Activated T-cell treated with anti-CD3 and anti-CD28 coated beads, Interleukin-2, amount 50 U/mL, for 48 hours (primary cell): ENCODE results near the gene FURIN.
"Not testable (repeated sequence)": the region's sequence is repeated elsewhere in the genome, so short reads cannot be mapped to it uniquely, and the experiment has no call there.

Source experiments
- DNase-seq, 2 experiments: peaks; one replicate each; pipeline ENCODE4 v3.0.0-alpha.2; 2020

FURIN gene

DNA sequence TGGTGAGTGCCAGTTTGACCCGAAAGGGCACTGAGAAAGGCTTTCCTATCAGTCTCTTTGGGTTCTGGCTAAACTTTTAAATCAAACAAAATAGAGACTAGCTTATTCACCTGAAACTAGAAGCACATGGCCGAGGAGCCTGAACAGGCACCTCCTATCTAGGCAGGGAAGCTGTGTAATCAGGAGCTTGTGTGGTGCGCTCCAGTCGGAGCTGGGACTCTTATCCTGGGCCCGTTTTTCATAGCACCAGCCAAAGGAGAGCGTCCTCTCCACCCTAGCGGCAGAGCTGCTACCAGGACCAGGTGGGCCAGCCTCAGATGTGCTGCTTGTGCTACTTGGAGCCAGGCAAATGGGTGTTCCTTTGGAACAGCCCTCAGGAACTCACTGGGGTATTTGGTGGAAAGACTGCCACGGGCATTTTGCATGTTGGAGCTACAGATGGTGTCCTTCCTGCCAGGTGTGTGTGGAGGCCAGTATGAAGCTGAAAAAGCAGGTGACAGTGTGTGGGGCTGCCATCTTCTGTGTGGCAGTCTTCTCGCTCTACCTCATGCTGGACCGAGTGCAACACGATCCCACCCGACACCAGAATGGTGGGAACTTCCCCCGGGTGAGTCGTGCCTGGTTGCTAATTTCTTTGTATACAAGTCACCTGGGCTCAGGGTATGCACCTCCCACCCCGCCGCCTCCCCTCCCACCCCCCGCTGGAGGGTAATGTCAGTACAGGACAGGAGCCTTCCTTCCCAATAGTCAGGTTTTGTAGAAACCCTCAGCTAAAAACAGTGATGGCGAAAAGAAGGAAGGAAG lies 35.5 kb downstream of the FURIN start:
- DNase-seq, result no peak

GRCh38 chr15:90904746-90905145 lies 36.4 kb downstream of the FURIN start:
- no peak for DNase-seq

DNA sequence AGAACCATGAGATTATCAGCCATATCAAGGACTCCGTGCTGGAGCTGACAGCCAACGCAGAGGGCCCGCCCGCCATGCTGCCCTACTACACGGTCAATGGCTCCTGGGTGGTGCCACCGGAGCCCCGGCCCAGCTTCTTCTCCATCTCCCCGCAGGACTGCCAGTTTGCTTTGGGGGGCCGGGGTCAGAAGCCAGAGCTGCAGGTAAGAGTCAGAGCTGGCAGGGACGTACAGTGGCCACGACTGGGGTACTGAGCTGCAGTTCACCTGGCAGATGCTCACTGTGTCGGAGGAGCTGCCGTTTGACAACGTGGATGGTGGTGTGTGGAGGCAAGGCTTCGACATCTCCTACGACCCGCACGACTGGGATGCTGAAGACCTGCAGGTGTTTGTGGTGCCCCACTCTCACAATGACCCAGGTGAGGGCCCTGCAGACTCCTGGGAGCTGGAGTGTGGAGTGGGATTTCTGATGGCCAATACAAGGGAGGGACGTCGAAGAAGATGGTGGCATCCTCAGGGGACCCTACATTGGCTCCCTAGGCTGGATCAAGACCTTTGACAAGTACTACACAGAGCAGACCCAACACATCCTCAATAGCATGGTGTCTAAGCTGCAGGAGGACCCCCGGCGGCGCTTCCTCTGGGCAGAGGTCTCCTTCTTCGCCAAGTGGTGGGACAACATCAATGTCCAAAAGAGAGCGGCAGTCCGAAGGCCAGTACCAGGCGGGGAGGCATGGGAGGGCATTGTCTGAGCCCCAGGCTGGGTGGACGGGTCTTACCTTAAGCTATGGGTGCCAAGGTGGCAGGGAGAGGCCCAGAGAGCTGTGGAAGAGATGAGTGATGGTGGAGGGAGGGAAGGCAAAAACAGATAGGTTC lies 37.2 kb downstream of the FURIN start:
- no peak for DNase-seq

- DNase-seq, result no peak
Observed at GRCh38 chr15:90906181-90906849, 37.9 kb downstream of the FURIN start.

GRCh38 chr15:90907051-90907660 lies 38.8 kb downstream of the FURIN start:
- no peak for DNase-seq

GRCh38 chr15:90907838-90908507 lies 39.6 kb downstream of the FURIN start:
- no peak for DNase-seq

DNA sequence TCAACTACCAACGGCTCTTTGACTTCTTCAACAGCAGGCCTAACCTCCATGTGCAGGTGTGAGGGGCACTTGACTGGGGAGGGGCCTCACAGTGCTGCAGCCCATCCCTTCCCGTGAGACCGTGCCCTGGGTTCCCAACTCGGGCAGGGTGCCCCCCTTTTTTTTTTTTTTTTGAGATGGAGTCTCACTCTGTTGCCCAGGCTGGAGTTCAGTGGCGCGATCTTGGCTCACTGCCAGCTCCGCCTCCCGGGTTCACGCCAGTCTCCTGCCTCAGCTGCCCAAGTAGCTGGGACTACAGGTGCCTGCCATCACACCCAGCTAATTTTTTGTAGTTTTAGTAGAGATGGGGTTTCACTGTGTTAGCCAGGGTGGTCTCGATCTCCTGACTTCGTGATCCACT lies 41.1 kb downstream of the FURIN start:
- DNase-seq, result not testable (repeated sequence)

GRCh38 chr15:90909976-90910375 lies 41.6 kb downstream of the FURIN start:
- no peak for DNase-seq

- DNase-seq, result no peak
Observed at GRCh38 chr15:90910441-90911301, 42.3 kb downstream of the FURIN start.

DNA sequence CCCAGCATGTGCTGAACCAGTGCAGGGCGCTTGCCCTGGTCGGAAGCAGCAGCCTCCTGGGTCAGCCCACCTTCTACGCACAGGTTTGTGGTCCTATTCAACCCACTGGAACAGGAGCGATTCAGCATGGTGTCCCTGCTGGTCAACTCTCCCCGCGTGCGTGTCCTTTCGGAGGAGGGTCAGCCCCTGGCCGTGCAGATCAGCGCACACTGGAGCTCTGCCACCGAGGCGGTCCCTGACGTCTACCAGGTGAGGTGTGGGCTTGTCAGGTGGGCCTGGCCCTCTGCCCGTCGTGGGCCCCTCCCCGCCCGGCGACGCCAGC lies 42.9 kb downstream of the FURIN start:
- DNase-seq, result no peak

- no peak for DNase-seq
Observed at GRCh38 chr15:90911906-90912769, 43.8 kb downstream of the FURIN start.

DNA sequence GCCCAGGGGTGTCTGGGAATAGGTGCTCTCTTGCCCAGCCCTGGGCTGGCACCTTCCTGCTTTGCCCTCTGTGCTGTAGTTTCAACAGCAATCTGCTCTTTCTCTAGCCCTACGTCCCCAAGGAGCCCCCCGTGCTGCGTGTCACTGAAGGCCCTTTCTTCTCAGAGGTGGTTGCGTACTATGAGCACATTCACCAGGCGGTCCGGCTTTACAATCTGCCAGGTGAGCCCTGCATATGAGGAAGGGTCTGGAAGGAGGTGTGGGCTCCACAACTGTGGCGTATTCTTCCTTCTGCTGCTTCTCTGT lies 44.3 kb downstream of the FURIN start:
- no peak for DNase-seq

GRCh38 chr15:90913398-90913944 lies 45.1 kb downstream of the FURIN start:
- DNase-seq, result no peak

DNA sequence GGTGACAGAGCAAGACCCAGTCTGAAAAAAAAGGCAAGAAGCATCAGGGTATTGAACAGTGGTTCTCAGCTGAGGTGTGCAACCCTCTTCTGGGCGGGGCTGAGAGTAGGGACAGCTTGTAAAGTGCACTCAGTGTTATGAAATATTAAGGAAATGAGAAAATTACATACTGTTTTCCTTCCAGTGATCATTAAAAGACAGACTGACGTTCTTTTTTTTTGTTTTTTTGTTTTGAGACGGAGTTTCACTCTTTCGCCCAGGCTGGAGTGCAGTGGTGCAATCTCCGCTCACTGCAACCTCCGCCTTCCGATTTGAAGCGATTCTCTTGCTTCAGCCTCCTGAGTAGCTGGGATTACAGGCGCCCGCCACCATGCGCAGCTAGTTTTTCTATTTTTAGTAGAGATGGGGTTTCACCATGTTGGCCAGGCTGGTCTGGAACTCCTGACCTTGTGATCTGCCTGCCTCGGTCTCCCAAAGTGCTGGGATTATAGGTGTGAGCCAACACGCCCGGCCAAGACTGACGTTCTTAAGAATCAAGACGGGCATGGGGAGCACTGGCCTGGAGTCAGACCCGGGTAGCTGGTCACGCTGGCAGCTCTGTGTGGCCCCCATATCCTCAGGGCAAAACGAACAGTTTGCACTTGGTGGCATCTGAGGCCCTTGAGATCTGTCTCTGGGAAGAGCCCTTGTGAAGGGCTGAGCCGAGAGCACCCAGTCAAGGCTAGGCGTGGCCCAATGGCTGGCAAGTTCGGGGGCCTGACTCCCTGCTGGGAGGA lies 46.1 kb downstream of the FURIN start:
- no peak for DNase-seq

- no peak for DNase-seq
Observed at GRCh38 chr15:90915216-90915807, 46.9 kb downstream of the FURIN start.

GRCh38 chr15:90915808-90916440 lies 47.5 kb downstream of the FURIN start:
- DNase-seq, result no peak

GRCh38 chr15:90916461-90916860 lies 48.1 kb downstream of the FURIN start:
- no peak for DNase-seq

DNA sequence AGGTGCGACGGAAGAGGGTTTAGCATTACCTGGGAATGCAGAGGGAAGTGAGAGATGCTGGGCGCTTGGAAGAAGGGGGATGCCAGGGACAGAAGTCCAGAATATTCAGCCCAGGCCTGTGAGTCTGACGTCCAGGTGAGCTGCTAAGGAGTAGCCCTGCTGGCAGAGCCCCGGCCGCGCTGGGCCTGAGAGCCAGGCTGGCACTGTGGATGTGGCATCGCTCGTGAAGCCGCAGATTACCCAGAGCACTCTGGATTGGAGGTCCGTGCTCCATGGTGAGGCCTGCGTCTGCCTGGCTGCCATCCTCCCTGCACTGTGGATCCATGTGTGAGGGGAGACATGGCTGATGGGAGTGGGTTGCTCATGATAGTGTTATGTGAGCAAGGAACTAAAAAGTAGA lies 49.2 kb downstream of the FURIN start:
- no peak for DNase-seq
